ENCODE measurements around the gene KRT75.

Gene KRT75

GRCh38 chr12:52425466-52425865 is 8.7 kb downstream of the KRT75 start:
- TF ChIP-seq EZH2phosphoT487 (IDR thresholded peaks at IDR 0.05; ENCODE audit: borderline replicate concordance) (no peak), CTCF (conservative IDR thresholded peaks at IDR 0.05; ENCODE audit: low read length) (no peak)
- H3K4me3 ChIP-seq (ENCODE audit: low read length, poor library complexity, severe bottlenecking), result no peak overlapping the region
- no peaks in the 10 kb centered on the region for H3F3A ChIP-seq (ENCODE audit: low read depth)
- no peaks in the 10 kb centered on the region for H3K79me2 ChIP-seq (ENCODE audit: insufficient read depth, low read length)
- no peak overlapping the region for H3K4me2 ChIP-seq (ENCODE audit: low read depth, low read length, poor library complexity, severe bottlenecking)
- H3K36me3 ChIP-seq (ENCODE audit: insufficient read depth, low read length), result no peaks in the 10 kb centered on the region
- no peak overlapping the region for H2AFZ ChIP-seq (ENCODE audit: low read length)
- no peaks in the 10 kb centered on the region for H4K20me1 ChIP-seq (ENCODE audit: insufficient read depth, low read length, poor library complexity, severe bottlenecking)
- H3K4me1 ChIP-seq (ENCODE audit: insufficient read depth, low read length, poor library complexity, severe bottlenecking), result no peaks in the 10 kb centered on the region
- no peaks in the 10 kb centered on the region for H3K9me2 ChIP-seq (replicated peaks; ENCODE audit: low read depth, low read length)
- H3K27me3 ChIP-seq (ENCODE audit: insufficient read depth, low read length, poor library complexity, severe bottlenecking), result peaks cover 8% of the 10 kb centered on the region
- H3K9me3 ChIP-seq (ENCODE audit: insufficient read depth, low read depth, low read length), result no peaks in the 10 kb centered on the region
- H3K9ac ChIP-seq (ENCODE audit: low read depth, low read length, poor library complexity, severe bottlenecking), result no peak overlapping the region

DNA sequence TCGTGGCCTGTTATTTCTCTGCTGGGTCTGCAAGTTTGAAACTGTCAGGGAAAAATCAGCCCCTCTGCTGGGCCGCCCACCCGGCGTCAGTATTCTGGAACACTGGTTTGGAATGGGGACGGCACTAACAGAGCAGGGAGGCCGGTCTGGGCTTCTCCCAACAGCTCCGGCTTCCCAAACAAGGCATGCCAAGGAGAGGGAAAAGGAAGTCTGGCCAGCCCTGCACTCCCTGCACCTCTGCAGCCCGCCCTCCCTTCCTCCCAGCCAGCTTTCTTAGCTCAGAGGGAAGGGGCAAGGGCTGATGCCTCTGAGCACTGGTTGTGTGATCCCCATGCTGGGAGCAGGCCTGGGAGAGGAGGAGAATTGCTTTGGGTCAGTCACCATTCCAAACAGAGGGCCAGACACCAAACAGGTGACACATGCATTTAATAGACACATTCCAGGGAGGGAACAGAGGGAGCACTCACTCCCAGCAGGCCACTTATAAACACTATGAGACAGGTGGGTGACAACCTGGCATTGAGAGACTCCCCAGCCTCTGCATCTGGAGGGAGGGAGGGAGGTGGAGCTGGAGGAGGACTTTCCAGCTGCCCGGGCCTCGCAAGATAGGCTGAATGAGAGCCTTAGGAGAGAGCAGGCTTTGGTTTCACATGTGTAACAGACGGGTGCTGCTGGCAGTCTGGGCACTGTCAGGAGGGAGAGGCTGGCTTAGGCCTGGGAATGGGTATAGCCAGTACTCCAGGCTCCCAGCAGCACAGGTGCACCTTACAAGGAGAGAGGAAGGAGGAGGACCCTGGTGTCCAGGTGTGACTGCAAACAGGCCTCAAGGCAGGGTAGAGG is 10.3 kb downstream of the KRT75 start:
- no peaks in the 10 kb centered on the region for H3K9me2 ChIP-seq (replicated peaks; ENCODE audit: low read depth, low read length)
- no peaks in the 10 kb centered on the region for H4K20me1 ChIP-seq (ENCODE audit: insufficient read depth, low read length, poor library complexity, severe bottlenecking)
- TF ChIP-seq EZH2phosphoT487 (IDR thresholded peaks at IDR 0.05; ENCODE audit: borderline replicate concordance) (no peak), CTCF (conservative IDR thresholded peaks at IDR 0.05; ENCODE audit: low read length) (no peak)
- H3F3A ChIP-seq (ENCODE audit: low read depth), result no peaks in the 10 kb centered on the region
- H3K4me3 ChIP-seq (ENCODE audit: low read length, poor library complexity, severe bottlenecking), result no peak overlapping the region
- H3K9ac ChIP-seq (ENCODE audit: low read depth, low read length, poor library complexity, severe bottlenecking), result no peak overlapping the region
- no peaks in the 10 kb centered on the region for H3K4me1 ChIP-seq (ENCODE audit: insufficient read depth, low read length, poor library complexity, severe bottlenecking)
- no peaks in the 10 kb centered on the region for H3K36me3 ChIP-seq (ENCODE audit: insufficient read depth, low read length)
- H3K9me3 ChIP-seq (ENCODE audit: insufficient read depth, low read depth, low read length), result no peaks in the 10 kb centered on the region
- H3K79me2 ChIP-seq (ENCODE audit: insufficient read depth, low read length), result no peaks in the 10 kb centered on the region
- no peak overlapping the region for H3K4me2 ChIP-seq (ENCODE audit: low read depth, low read length, poor library complexity, severe bottlenecking)
- H2AFZ ChIP-seq (ENCODE audit: low read length), result no peak overlapping the region
- H3K27me3 ChIP-seq (ENCODE audit: insufficient read depth, low read length, poor library complexity, severe bottlenecking), result peaks cover 3% of the 10 kb centered on the region

- no peaks in the 10 kb centered on the region for H3K79me2 ChIP-seq (ENCODE audit: insufficient read depth, low read length)
- H3K9me2 ChIP-seq (replicated peaks; ENCODE audit: low read depth, low read length), result no peaks in the 10 kb centered on the region
- no peaks in the 10 kb centered on the region for H3K27me3 ChIP-seq (ENCODE audit: insufficient read depth, low read length, poor library complexity, severe bottlenecking)
- H3K4me3 ChIP-seq (ENCODE audit: low read length, poor library complexity, severe bottlenecking), result no peak overlapping the region
- H3K9me3 ChIP-seq (ENCODE audit: insufficient read depth, low read depth, low read length), result no peaks in the 10 kb centered on the region
- TF ChIP-seq EZH2phosphoT487 (IDR thresholded peaks at IDR 0.05; ENCODE audit: borderline replicate concordance) (no peak), CTCF (conservative IDR thresholded peaks at IDR 0.05; ENCODE audit: low read length) (no peak)
- H3K4me2 ChIP-seq (ENCODE audit: low read depth, low read length, poor library complexity, severe bottlenecking), result no peak overlapping the region
- H3K36me3 ChIP-seq (ENCODE audit: insufficient read depth, low read length), result no peaks in the 10 kb centered on the region
- no peaks in the 10 kb centered on the region for H3K4me1 ChIP-seq (ENCODE audit: insufficient read depth, low read length, poor library complexity, severe bottlenecking)
- no peaks in the 10 kb centered on the region for H4K20me1 ChIP-seq (ENCODE audit: insufficient read depth, low read length, poor library complexity, severe bottlenecking)
- no peaks in the 10 kb centered on the region for H3F3A ChIP-seq (ENCODE audit: low read depth)
- no peak overlapping the region for H3K9ac ChIP-seq (ENCODE audit: low read depth, low read length, poor library complexity, severe bottlenecking)
- no peak overlapping the region for H2AFZ ChIP-seq (ENCODE audit: low read length)
Observed at GRCh38 chr12:52423035-52423434, 11.1 kb downstream of the KRT75 start.
